HG03066 (cell line): Measurements from ENCODE around the gene SRA1.

Experiments
- ATAC-seq: cut with Tn5 transposase; IDR thresholded peaks from one replicate; pipeline ENCODE4 v1.9.1; 2021; ENCODE audit warnings: low read depth; ENCODE audit not compliant: unreplicated experiment

Gene SRA1

GRCh38 chr5:140571105-140571504 lies 13.8 kb upstream of the SRA1 start:
- ATAC-seq: no peak

GRCh38 chr5:140570488-140570887 lies 13.2 kb upstream of the SRA1 start:
- ATAC-seq: no peak

- ATAC-seq: no peak
Observed at GRCh38 chr5:140570058-140570457, 12.8 kb upstream of the SRA1 start.

- ATAC-seq: no peak
Observed at GRCh38 chr5:140569197-140569596, 11.9 kb upstream of the SRA1 start.

- no peak for ATAC-seq
Observed at GRCh38 chr5:140568443-140569063, 11.3 kb upstream of the SRA1 start.

GRCh38 chr5:140567871-140568270 lies 10.6 kb upstream of the SRA1 start:
- no peak for ATAC-seq

GRCh38 chr5:140567136-140567818 lies 10.0 kb upstream of the SRA1 start:
- ATAC-seq: no peak

- no peak for ATAC-seq
Observed at GRCh38 chr5:140566665-140567064, 9.4 kb upstream of the SRA1 start.

- ATAC-seq: no peak
Observed at GRCh38 chr5:140565780-140566095, 8.5 kb upstream of the SRA1 start.

- ATAC-seq: peak; percentile 1
Observed at GRCh38 chr5:140565024-140565779, 7.9 kb upstream of the SRA1 start.

GRCh38 chr5:140564196-140565023 lies 7.1 kb upstream of the SRA1 start, which contains the start of the genes APBB3 and SLC35A4:
Gene APBB3 (minus strand): TSS chr5:140564598. CDS start chr5:140564245, 353 bp downstream.
Gene SLC35A4 (plus strand): TSS chr5:140564828. CDS start chr5:140567170, 2,342 bp downstream.
- ATAC-seq: peak; percentile 84

GRCh38 chr5:140563596-140563995 lies 6.3 kb upstream of the SRA1 start:
- no peak for ATAC-seq

- ATAC-seq: no peak
Observed at GRCh38 chr5:140561753-140562523, 4.7 kb upstream of the SRA1 start.

- no peak for ATAC-seq
Observed at GRCh38 chr5:140560227-140560626, 3.0 kb upstream of the SRA1 start.

- ATAC-seq: no peak
Observed at GRCh38 chr5:140558542-140558941, 1.3 kb upstream of the SRA1 start.

GRCh38 chr5:140557965-140558364 lies 692 bp upstream of the SRA1 start:
- ATAC-seq: no peak

- no peak for ATAC-seq
Observed at GRCh38 chr5:140556438-140556837, 835 bp downstream of the SRA1 start.

GRCh38 chr5:140555747-140556312 lies 1.4 kb downstream of the SRA1 start:
- no peak for ATAC-seq

- no peak for ATAC-seq
Observed at GRCh38 chr5:140554454-140554853, 2.8 kb downstream of the SRA1 start.

- no peak for ATAC-seq
Observed at GRCh38 chr5:140553657-140554056, 3.6 kb downstream of the SRA1 start.
